Thoracic aorta (tissue), 2 donors: ENCODE results near the gene VWA1. TPM values are rescaled to one million over a fixed set of nuclear protein-coding genes. Genes with fewer than 3 reads are reported as not detected.
A peak's percentile ranks its signal among the peaks of the same experiment; 100 is the strongest.
"Not testable (repeated sequence)": the region's sequence is repeated elsewhere in the genome, so short reads cannot be mapped to it uniquely, and the experiment has no call there.

ENCODE experiments used
- ATAC-seq: fragments of 150-250 bp; one replicate; pipeline ENCODE4 v1.8.0; 2017; ENCODE audit warnings: low read depth; ENCODE audit not compliant: insufficient number of reproducible peaks, low FRiP score
- DNase-seq: peaks from one replicate; pipeline ENCODE4 v3.0.0-alpha.2; 2020; ENCODE audit warnings: low spot score
- H3K27ac ChIP-seq, 2 donors: fragments of 200-600 bp; sonication (generic); 1 replicate in 1 of 2; 2 replicates in 1 of 2; pipeline ENCODE4 v1.5.1; 2016; ENCODE audit warnings: mild to moderate bottlenecking in 2 of 2, moderate library complexity in 2 of 2
- H3K27me3 ChIP-seq: fragments of 200-600 bp; sonication (generic); replicated peaks from 2 replicates; pipeline ENCODE4 v1.6.0; 2016; ENCODE audit warnings: mild to moderate bottlenecking; ENCODE audit not compliant: insufficient read depth
- H3K36me3 ChIP-seq: fragments of 200-600 bp; sonication (generic); one replicate; pipeline ENCODE4 v1.5.1; 2016
- H3K4me1 ChIP-seq, 2 donors: fragments of 200-600 bp; sonication (generic); 1 replicate in 1 of 2; 2 replicates in 1 of 2; pipeline versions ENCODE4 v1.5.1 to v1.6.0; 2016; ENCODE audit warnings: low read depth in 2 of 2, mild to moderate bottlenecking in 1 of 2; ENCODE audit not compliant: control insufficient read depth in 1 of 2
- H3K4me3 ChIP-seq: fragments of 200-600 bp; sonication (generic); 2 replicates; pipeline ENCODE4 v1.5.1; 2016; ENCODE audit warnings: mild to moderate bottlenecking
- H3K9me3 ChIP-seq: fragments of 200-600 bp; sonication (generic); 2 replicates; pipeline ENCODE4 v1.5.1; 2016
- CTCF ChIP-seq: fragments of 200-600 bp; sonication (generic); IDR thresholded peaks from one replicate; pipeline ENCODE4 v1.5.1; 2019; ENCODE audit warnings: antibody characterized with exemption
- total RNA-seq, 2 donors: library from RNA; depleted of rRNA; stranded (reverse); fragments of >200 nt; gene quantifications; one replicate each; pipeline versions ENCODE4 v1.1.0 to v1.2.3, GENCODE V29; 2016

The VWA1 gene
- total RNA-seq, 2 donors from 2014 or later = 21.7 to 23.6 TPM

GRCh38 chr1:1400576-1401456, 34.7 kb upstream of the VWA1 start:
- Histone ChIP-seq H3K27ac (peak overlapping the region in 1 of 2 donors; percentile 87), H3K4me1 (peaks cover 21 to 44% of the 10 kb centered on the region in 2 donors), H3K9me3 (no peaks in the 10 kb centered on the region), H3K27me3 (no peaks in the 10 kb centered on the region), H3K36me3 (peaks cover 53% of the 10 kb centered on the region), H3K4me3 (peak overlapping the region; percentile 94)
- ATAC-seq = no peak
- no peak for DNase-seq
- no peak for TF ChIP-seq CTCF

GRCh38 chr1:1401457-1402010, 34.0 kb upstream of the VWA1 start:
- no peak for DNase-seq
- H3K27me3 ChIP-seq = no peaks in the 10 kb centered on the region
- no peak overlapping the region for H3K4me3 ChIP-seq
- H3K9me3 ChIP-seq = no peaks in the 10 kb centered on the region
- H3K4me1 ChIP-seq = peaks cover 28 to 51% of the 10 kb centered on the region in 2 donors
- ATAC-seq = no peak
- H3K27ac ChIP-seq = no peak overlapping the region
- TF ChIP-seq CTCF = no peak
- peaks cover 47% of the 10 kb centered on the region for H3K36me3 ChIP-seq

- Histone ChIP-seq H3K36me3 (peaks cover 45% of the 10 kb centered on the region), H3K9me3 (no peaks in the 10 kb centered on the region), H3K4me1 (peaks cover 28 to 47% of the 10 kb centered on the region in 2 donors), H3K27me3 (no peaks in the 10 kb centered on the region), H3K27ac (no peak overlapping the region), H3K4me3 (no peak overlapping the region)
- DNase-seq = no peak
- no peak for ATAC-seq
- peak; percentile 16 for TF ChIP-seq CTCF
Observed at GRCh38 chr1:1402072-1402900, 33.2 kb upstream of the VWA1 start.

- not testable (repeated sequence) for H3K4me3 ChIP-seq, ATAC-seq, H3K27me3 ChIP-seq, H3K9me3 ChIP-seq, DNase-seq, H3K27ac ChIP-seq
- Histone ChIP-seq H3K4me1 (peaks cover 25 to 44% of the 10 kb centered on the region in 2 donors), H3K36me3 (peaks cover 39% of the 10 kb centered on the region)
Observed at GRCh38 chr1:1402901-1403392, 32.5 kb upstream of the VWA1 start.

- DNase-seq (no peak), ATAC-seq (no peak)
- Histone ChIP-seq H3K9me3 (no peaks in the 10 kb centered on the region), H3K36me3 (peaks cover 39% of the 10 kb centered on the region), H3K27me3 (no peaks in the 10 kb centered on the region), H3K4me1 (peaks cover 25 to 46% of the 10 kb centered on the region in 2 donors), H3K4me3 (no peak overlapping the region), H3K27ac (no peak overlapping the region)
- TF ChIP-seq CTCF = no peak
Observed at GRCh38 chr1:1403653-1404052, 31.8 kb upstream of the VWA1 start.
